ENCODE measurements around the gene NUP214.

The NUP214 gene

DNA sequence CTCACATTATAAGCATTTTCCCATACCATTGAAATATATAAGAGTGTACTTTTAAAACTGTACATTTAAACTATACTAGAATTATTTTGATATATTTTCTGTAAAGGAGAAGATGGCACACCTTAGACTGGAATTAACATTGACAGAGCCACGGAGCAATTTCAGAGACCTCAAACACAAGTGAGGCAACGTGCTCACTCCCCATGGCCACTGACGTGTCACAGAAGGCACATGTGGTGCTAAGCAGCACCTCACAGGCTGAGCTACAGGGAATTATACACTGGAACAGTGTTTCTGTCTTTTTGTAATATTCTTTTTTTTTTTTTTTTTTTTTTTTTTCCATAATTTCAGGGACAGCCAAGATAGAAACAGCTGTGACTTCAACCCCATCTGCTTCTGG lies 66.5 kb downstream of the NUP214 start:
- Histone ChIP-seq H3K4me2 (ENCODE audit: low read length) (no peak overlapping the region), H3K36me3 (replicated peaks; ENCODE audit: low read depth, low read length) (peaks cover 50% of the 10 kb centered on the region), H3K9ac (ENCODE audit: low read length) (no peak overlapping the region)

DNA sequence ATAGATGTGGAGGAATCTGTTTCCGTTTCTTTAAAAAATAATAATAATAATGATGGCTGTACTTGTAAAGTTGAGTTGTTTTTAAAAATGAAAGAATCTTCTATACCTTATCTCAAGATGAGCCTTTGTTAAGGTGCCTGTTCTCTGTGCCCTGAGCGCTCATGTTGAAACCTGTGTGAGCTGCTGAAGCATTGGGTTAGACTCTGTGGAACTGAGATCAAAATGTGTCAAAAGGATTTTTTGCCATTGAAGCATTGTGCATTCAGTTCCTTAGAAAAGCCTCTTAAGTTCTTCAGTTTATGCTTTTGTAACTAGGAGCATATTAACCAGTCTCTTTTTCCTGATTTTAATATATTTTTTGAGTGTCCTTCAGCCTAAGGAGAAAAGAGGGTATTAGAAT lies 67.7 kb downstream of the NUP214 start:
- no peak overlapping the region for H2AFZ ChIP-seq (ENCODE audit: low read depth, low read length)
- H3K9ac ChIP-seq (ENCODE audit: low read length) = no peak overlapping the region
- H3K9me3 ChIP-seq (ENCODE audit: insufficient read depth, low read length) = no peaks in the 10 kb centered on the region
- no peaks in the 10 kb centered on the region for H3K27me3 ChIP-seq (ENCODE audit: low read depth, low read length)
- no peak overlapping the region for H3K4me3 ChIP-seq (ENCODE audit: low read length)
- no peaks in the 10 kb centered on the region for H3K79me2 ChIP-seq (ENCODE audit: low read length)
- H3K4me2 ChIP-seq (ENCODE audit: low read length) = no peak overlapping the region
- H4K20me1 ChIP-seq (ENCODE audit: insufficient read depth, low read length) = no peaks in the 10 kb centered on the region
- peaks cover 6% of the 10 kb centered on the region for H3K4me1 ChIP-seq (ENCODE audit: low read length)
- H3K36me3 ChIP-seq (replicated peaks; ENCODE audit: low read depth, low read length) = peaks cover 55% of the 10 kb centered on the region
- TF ChIP-seq EZH2phosphoT487 (IDR thresholded peaks at IDR 0.05; ENCODE audit: low read depth) = no peak
- TF ChIP-seq, protein P1, sequence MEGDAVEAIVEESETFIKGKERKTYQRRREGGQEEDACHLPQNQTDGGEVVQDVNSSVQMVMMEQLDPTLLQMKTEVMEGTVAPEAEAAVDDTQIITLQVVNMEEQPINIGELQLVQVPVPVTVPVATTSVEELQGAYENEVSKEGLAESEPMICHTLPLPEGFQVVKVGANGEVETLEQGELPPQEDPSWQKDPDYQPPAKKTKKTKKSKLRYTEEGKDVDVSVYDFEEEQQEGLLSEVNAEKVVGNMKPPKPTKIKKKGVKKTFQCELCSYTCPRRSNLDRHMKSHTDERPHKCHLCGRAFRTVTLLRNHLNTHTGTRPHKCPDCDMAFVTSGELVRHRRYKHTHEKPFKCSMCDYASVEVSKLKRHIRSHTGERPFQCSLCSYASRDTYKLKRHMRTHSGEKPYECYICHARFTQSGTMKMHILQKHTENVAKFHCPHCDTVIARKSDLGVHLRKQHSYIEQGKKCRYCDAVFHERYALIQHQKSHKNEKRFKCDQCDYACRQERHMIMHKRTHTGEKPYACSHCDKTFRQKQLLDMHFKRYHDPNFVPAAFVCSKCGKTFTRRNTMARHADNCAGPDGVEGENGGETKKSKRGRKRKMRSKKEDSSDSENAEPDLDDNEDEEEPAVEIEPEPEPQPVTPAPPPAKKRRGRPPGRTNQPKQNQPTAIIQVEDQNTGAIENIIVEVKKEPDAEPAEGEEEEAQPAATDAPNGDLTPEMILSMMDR (IDR thresholded peaks at IDR 0.05; ENCODE audit: low read depth, low read length) = no peak
- no peak overlapping the region for H3K27ac ChIP-seq (ENCODE audit: low read length)

More for the DNA sequence above, 66.5 kb downstream of the NUP214 start:
- Histone ChIP-seq H3K79me2 (ENCODE audit: low read length) (no peaks in the 10 kb centered on the region), H3K4me3 (ENCODE audit: low read length) (no peak overlapping the region), H3K27me3 (ENCODE audit: low read depth, low read length) (no peaks in the 10 kb centered on the region), H4K20me1 (ENCODE audit: insufficient read depth, low read length) (no peaks in the 10 kb centered on the region), H3K9me3 (ENCODE audit: insufficient read depth, low read length) (no peaks in the 10 kb centered on the region), H3K4me1 (ENCODE audit: low read length) (peaks cover 16% of the 10 kb centered on the region), H2AFZ (ENCODE audit: low read depth, low read length) (no peak overlapping the region), H3K27ac (ENCODE audit: low read length) (no peak overlapping the region)
- TF ChIP-seq EZH2phosphoT487 (IDR thresholded peaks at IDR 0.05; ENCODE audit: low read depth) = no peak
- TF ChIP-seq, protein P1 (IDR thresholded peaks at IDR 0.05; ENCODE audit: low read depth, low read length) = no peak

DNA sequence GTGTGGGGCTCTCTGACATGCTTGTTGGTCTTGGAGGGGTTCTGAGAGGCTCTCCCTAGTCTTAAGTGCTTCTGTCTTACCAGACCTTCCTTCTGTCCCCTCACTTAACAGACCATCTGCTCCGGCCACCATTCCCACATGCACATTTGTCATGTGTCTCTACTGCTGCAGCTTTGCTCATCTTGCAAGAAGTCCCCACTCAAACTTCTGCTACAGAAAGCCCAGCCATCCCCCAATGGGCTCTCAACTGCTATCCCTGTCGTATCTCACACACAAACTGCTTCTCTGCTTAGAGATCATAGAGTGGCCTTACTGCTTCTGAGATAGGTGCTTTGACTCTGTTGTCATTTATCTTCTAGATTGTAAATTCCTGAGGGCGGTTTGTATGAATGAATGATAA lies 69.4 kb downstream of the NUP214 start:
- Histone ChIP-seq H2AFZ (ENCODE audit: low read depth, low read length) (no peak overlapping the region), H3K27me3 (ENCODE audit: low read depth, low read length) (no peaks in the 10 kb centered on the region), H3K79me2 (ENCODE audit: low read length) (no peaks in the 10 kb centered on the region), H3K9ac (ENCODE audit: low read length) (no peak overlapping the region), H3K4me1 (ENCODE audit: low read length) (no peaks in the 10 kb centered on the region), H3K4me2 (ENCODE audit: low read length) (no peak overlapping the region), H3K27ac (ENCODE audit: low read length) (no peak overlapping the region), H3K9me3 (ENCODE audit: insufficient read depth, low read length) (no peaks in the 10 kb centered on the region), H3K4me3 (ENCODE audit: low read length) (no peak overlapping the region), H3K36me3 (replicated peaks; ENCODE audit: low read depth, low read length) (peaks cover 55% of the 10 kb centered on the region), H4K20me1 (ENCODE audit: insufficient read depth, low read length) (no peaks in the 10 kb centered on the region)
- TF ChIP-seq EZH2phosphoT487 (IDR thresholded peaks at IDR 0.05; ENCODE audit: low read depth) = no peak

DNA sequence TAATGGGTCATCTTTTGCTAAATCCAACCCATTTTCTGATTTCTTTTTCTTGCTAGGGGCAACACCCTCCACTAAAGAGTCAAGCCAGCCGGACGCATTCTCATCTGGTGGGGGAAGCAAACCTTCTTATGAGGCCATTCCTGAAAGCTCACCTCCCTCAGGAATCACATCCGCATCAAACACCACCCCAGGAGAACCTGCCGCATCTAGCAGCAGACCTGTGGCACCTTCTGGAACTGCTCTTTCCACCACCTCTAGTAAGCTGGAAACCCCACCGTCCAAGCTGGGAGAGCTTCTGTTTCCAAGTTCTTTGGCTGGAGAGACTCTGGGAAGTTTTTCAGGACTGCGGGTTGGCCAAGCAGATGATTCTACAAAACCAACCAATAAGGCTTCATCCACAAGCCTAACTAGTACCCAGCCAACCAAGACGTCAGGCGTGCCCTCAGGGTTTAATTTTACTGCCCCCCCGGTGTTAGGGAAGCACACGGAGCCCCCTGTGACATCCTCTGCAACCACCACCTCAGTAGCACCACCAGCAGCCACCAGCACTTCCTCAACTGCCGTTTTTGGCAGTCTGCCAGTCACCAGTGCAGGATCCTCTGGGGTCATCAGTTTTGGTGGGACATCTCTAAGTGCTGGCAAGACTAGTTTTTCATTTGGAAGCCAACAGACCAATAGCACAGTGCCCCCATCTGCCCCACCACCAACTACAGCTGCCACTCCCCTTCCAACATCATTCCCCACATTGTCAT lies 72.0 kb downstream of the NUP214 start:
- no peaks in the 10 kb centered on the region for H3K27me3 ChIP-seq (ENCODE audit: low read depth, low read length)
- H3K4me2 ChIP-seq (ENCODE audit: low read length) = no peak overlapping the region
- no peak overlapping the region for H3K9ac ChIP-seq (ENCODE audit: low read length)
- TF ChIP-seq EZH2phosphoT487 (IDR thresholded peaks at IDR 0.05; ENCODE audit: low read depth) = no peak
- TF ChIP-seq, protein P1 (IDR thresholded peaks at IDR 0.05; ENCODE audit: low read depth, low read length) = no peak
- H2AFZ ChIP-seq (ENCODE audit: low read depth, low read length) = no peak overlapping the region
- no peak overlapping the region for H3K4me3 ChIP-seq (ENCODE audit: low read length)
- H3K9me3 ChIP-seq (ENCODE audit: insufficient read depth, low read length) = no peaks in the 10 kb centered on the region
- H4K20me1 ChIP-seq (ENCODE audit: insufficient read depth, low read length) = no peaks in the 10 kb centered on the region
- no peaks in the 10 kb centered on the region for H3K79me2 ChIP-seq (ENCODE audit: low read length)
- no peaks in the 10 kb centered on the region for H3K4me1 ChIP-seq (ENCODE audit: low read length)
- peaks cover 59% of the 10 kb centered on the region for H3K36me3 ChIP-seq (replicated peaks; ENCODE audit: low read depth, low read length)
- no peak overlapping the region for H3K27ac ChIP-seq (ENCODE audit: low read length)
